RWPE1 (cell line): Measurements from ENCODE around the gene ABCA2.

Experiments used
- CTCF ChIA-PET: fragments of 350-600 bp; sonication (Branson Sonifier 250); formaldehyde crosslinking; extraction: SDS; loops from one replicate; lab custom pipeline; 2021; lab: Yijun Ruan, JAX
- POLR2A ChIA-PET: fragments of 400-600 bp; formaldehyde crosslinking; extraction: SDS; loops from one replicate; lab custom pipeline; 2020; ENCODE audit warnings: antibody characterized with exemption; ENCODE audit not compliant: low non-redundant PET; lab: Yijun Ruan, JAX
- DNase-seq: peaks from one replicate; pipeline ENCODE4 v3.0.0; 2012; ENCODE audit warnings: low spot score
- H3K27ac ChIP-seq: fragments of 450-650 bp; 2 replicates; pipeline ENCODE4 v1.5.1; 2017
- TF ChIP-seq, protein P1 (sequence below): fragments of 450-650 bp; conservative IDR thresholded peaks from 2 replicates; pipeline ENCODE4 v1.5.1; 2017; ENCODE audit warnings: low read depth, mild to moderate bottlenecking

Gene ABCA2

DNA sequence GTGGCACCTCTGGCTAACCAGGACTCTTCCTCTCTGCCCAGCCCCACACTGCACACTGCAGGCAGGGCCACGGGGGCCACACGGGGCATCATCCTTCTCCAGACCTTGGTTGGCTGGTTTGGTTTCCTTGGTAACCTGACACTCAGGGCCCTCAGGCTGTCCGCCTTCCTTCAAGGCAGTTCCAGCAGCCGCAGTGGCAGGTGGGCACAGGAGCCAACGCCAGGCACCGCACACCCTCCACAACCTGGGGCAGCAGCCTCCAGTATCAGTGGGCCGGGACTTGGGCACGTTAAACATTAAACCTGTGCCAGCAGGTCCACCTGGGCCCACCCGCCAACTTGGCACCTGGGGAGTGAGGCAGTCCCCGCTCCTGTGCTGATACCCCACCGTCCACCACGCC is 16.0 kb upstream of the ABCA2 start:
- ChIA-PET CTCF (interaction anchor here (0.6 to 3.2 kb wide), 7 partner anchors 9 to 93 kb away, joined by 3 to 28 read pairs (median 10); partner anchors contain the start of gene ABCA2), POLR2A (no interaction called here)
- H3K27ac ChIP-seq: peak overlapping the region; percentile 48
- TF ChIP-seq, protein P1, sequence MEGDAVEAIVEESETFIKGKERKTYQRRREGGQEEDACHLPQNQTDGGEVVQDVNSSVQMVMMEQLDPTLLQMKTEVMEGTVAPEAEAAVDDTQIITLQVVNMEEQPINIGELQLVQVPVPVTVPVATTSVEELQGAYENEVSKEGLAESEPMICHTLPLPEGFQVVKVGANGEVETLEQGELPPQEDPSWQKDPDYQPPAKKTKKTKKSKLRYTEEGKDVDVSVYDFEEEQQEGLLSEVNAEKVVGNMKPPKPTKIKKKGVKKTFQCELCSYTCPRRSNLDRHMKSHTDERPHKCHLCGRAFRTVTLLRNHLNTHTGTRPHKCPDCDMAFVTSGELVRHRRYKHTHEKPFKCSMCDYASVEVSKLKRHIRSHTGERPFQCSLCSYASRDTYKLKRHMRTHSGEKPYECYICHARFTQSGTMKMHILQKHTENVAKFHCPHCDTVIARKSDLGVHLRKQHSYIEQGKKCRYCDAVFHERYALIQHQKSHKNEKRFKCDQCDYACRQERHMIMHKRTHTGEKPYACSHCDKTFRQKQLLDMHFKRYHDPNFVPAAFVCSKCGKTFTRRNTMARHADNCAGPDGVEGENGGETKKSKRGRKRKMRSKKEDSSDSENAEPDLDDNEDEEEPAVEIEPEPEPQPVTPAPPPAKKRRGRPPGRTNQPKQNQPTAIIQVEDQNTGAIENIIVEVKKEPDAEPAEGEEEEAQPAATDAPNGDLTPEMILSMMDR: no peak
- no peak for DNase-seq

DNA sequence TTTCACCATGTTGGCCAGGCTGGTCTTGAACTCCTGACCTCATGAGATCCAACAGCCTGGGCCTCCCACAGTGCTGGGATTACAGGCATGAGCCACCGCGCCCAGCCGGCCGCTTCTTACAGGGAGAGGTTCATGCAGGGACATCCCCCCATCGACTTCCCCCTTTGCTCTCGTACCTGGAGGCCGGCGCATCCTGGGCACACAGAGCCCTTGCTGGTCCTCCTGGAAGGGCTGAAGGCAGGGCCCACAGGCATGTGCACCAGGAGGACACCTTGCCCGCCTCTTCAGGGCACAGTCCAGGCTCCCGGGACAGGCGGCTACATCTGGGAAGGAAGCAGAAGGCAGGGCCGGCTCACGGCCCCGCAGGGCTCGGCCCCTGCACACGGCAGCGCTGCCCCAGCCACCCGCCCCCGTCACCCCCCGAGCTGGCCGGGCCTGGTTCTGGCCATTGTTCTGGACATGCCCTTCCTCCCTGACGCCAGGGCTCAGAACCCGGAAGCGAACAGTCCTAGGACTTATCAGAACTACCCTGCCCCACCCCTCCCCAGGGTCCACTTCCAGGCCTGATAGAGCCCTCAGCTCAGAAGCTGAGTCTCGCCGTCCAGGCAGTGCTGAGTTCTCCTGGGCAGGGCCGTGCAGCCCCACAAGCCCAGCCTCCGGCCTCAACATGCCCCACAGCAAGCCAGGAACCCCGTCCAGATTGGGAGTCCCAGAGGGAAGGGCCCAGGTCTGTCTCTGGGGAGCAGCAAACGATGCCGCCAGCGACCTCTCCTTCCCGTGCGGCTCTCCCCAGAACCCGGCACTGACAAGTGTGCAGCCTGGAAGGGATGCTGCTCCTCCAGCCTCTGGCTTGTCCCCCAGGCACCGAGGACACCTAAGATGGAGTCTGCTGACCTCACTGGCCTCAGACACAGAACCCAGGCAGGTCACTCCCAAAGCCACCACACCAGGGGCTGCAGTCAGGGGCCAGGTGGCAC is 15.0 kb upstream of the ABCA2 start:
- TF ChIP-seq, protein P1: no peak
- ChIA-PET CTCF (interaction anchor here (0.6 to 3.2 kb wide), 5 partner anchors 8 to 27 kb away, joined by 3 to 28 read pairs (median 12); partner anchors contain the start of gene ABCA2), POLR2A (no interaction called here)
- DNase-seq: no peak
- H3K27ac ChIP-seq: peak overlapping the region; percentile 48

DNA sequence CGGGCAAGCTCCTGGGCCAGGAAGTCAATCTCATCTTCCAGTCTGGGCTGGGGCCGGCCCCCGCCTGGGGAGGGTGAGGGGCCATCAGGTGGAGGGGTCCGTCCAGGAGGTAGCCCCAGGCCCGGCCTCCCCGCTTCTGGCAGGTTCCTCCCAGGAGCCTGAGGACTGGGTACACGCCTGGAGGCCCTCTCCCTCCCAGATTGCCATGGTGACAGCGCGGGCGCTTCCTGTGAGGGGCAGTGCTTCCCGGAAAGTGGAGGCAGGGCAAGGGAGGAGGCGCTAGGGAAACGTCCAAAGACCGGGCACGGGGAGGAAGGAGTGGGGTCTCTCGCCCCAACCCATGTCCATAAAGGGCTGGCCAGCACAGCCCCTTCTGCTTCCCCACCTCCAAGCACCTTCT is 13.1 kb upstream of the ABCA2 start:
- TF ChIP-seq, protein P1: no peak
- DNase-seq: no peak
- ChIA-PET POLR2A (no interaction called here), CTCF (interaction anchor here (0.5 to 2.6 kb wide), 2 partner anchors 12 to 26 kb away, joined by 4 to 26 read pairs; partner anchors contain the start of gene ABCA2)
- H3K27ac ChIP-seq: no peak overlapping the region

DNA sequence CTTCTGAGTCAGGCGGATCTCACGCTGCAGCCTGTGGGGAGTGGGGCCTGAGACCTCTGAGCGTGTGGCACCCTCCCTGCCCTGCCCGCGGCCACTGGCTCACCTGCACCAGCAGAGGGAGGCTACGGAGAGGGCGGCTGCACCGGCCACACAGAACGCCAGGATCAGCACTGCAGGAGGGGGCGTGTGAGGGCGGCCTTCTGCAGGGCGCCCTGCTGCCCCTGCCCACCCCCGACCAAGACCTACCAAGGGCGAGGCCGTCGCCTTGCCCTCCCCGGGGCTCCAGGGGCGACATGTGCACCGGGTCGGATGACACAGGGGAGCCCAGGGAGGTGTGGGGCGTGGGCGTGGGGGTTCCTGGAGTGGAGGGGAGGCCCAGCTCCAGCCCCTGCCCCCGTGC is 12.5 kb upstream of the ABCA2 start:
- ChIA-PET POLR2A (no interaction called here), CTCF (interaction anchor here (0.5 to 2.6 kb wide), 3 partner anchors 12 to 27 kb away, joined by 4 to 26 read pairs (median 4); partner anchors contain the start of gene ABCA2)
- DNase-seq: no peak
- TF ChIP-seq, protein P1: no peak
- H3K27ac ChIP-seq: no peak overlapping the region

DNA sequence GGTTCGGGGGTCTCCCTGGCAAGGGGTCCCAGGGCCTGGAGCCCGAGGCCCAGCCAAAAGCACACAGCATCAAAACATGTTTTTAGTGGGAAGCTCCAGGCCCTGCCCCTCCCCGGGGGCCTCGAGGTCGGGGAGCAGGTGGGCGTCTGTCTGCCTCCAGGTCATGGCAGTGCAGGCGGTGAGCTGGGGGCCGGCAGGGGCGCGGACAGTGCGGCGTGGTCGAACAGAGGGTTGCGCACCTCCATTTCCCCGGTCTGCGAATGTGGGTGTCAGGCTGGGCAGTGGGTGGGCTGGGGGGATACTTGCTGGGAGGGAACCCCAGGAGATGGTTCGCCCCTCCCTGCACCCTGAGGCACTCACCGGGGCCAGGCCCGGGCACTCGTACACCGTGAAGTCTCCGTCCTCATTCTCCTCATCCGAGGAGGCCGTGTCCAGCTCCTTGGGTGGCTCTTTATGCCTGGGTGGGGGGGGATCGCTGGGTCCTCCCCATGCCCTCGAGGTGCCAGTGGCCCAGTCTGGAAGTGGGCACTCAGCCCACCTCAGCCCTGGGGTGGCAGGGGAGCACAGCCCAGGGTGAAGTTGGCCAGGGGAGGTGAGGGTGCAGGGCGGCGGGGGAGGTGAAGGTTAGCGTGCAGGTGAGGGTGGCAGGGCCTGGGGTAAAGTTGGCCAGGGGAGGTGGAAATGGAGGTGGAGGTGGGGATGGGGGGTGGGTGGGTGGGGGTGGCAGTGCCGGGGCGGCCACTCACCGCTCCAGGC is 11.8 kb upstream of the ABCA2 start:
- DNase-seq: no peak
- ChIA-PET CTCF (interaction anchor here (1.8 to 6.3 kb wide), 3 partner anchors 11 to 94 kb away, joined by 4 to 97 read pairs (median 26); partner anchors contain the start of genes ABCA2, C8G and FBXW5), POLR2A (interaction anchor here (0.6 kb wide), 1 partner anchor 48 kb away, joined by 3 read pairs; no protein-coding TSS in a partner anchor)
- TF ChIP-seq, protein P1: no peak
- H3K27ac ChIP-seq: no peak overlapping the region

DNA sequence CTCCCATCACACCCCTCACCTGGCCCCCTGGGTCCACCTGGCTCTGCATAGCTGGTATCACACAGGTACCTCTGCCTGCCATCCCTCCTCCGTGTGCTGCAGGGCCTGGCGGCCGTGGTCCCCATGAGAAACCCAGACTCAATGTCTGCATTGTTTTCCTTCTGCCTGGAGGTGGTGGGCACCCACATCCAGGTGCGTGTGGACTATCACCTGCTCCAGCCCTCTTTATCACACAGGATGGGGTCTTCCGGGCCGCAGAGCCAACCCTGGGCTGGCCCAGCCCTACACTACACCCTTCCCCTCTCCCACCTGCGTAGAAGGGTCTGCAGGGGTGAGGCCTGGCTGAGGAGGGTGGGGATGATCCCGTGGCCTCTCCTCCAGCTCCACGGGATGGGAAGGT is 10.9 kb upstream of the ABCA2 start:
- CTCF ChIA-PET: interaction anchor here (0.5 to 6.3 kb wide), 7 partner anchors 10 to 127 kb away, joined by 3 to 97 read pairs (median 3); partner anchors contain the start of genes ABCA2, C8G and FBXW5
- no peak for DNase-seq
- TF ChIP-seq, protein P1: no peak
- no peak overlapping the region for H3K27ac ChIP-seq
- POLR2A ChIA-PET: no interaction called here
